SU-DHL-6 (cell line): ENCODE measurements around the gene MS4A6E.

Experiments
- EZH2phosphoT487 ChIP-seq: fragments of 200-600 bp; sonication (generic), shearing (Covaris generic); conservative IDR thresholded peaks from 2 replicates; pipeline ENCODE4 v1.6.1; 2018; ENCODE audit warnings: mild to moderate bottlenecking, antibody characterized with exemption, low read length, moderate library complexity, mixed read lengths
- TF ChIP-seq, protein P1 (sequence below): fragments of 200-600 bp; sonication (generic); IDR thresholded peaks from one replicate; pipeline ENCODE4 v1.5.1; 2017; ENCODE audit warnings: antibody characterized with exemption, mild to moderate bottlenecking, low read length, moderate library complexity; ENCODE audit not compliant: insufficient read depth, poor library complexity, severe bottlenecking

DNA sequence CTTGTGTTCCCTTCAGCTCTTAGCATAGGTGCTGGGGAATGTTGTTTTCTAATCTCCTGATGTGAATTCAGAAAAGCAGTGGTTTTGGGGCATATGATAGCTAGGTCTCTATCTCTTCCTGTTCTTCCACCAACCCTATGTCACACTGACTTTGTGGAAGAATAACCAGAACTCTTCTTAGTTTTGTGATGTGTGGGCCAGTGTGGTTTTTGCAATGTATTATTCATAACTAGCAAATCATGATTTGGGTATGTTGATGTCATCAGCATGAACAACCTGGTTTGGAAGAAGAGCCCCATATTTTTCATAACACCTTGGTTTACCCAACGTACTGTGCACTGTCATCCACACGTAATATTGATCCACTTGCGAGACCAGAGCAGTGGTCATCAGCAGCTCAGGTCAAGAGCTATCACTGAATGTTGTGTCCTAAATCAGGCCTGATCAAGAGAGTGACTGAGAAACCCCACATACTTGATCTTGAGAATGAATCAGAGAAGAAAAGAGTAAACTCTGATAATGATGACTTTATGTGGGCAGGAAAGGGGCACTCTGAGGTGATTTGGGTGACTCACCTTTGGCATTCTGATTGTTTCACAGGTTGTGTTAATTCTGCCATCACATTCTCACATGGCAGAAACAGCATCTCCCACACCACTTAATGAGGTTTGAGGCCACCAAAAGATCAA lies 19.4 kb upstream of the MS4A6E start:
- no peak for TF ChIP-seq EZH2phosphoT487
- TF ChIP-seq, protein P1, sequence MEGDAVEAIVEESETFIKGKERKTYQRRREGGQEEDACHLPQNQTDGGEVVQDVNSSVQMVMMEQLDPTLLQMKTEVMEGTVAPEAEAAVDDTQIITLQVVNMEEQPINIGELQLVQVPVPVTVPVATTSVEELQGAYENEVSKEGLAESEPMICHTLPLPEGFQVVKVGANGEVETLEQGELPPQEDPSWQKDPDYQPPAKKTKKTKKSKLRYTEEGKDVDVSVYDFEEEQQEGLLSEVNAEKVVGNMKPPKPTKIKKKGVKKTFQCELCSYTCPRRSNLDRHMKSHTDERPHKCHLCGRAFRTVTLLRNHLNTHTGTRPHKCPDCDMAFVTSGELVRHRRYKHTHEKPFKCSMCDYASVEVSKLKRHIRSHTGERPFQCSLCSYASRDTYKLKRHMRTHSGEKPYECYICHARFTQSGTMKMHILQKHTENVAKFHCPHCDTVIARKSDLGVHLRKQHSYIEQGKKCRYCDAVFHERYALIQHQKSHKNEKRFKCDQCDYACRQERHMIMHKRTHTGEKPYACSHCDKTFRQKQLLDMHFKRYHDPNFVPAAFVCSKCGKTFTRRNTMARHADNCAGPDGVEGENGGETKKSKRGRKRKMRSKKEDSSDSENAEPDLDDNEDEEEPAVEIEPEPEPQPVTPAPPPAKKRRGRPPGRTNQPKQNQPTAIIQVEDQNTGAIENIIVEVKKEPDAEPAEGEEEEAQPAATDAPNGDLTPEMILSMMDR: no peak
